ENCODE measurements around the gene PIK3R4. TPM values are rescaled to one million over a fixed set of nuclear protein-coding genes. Genes with fewer than 3 reads are reported as not detected.

Gene PIK3R4
- polyA plus RNA-seq, 1 donor (not counting 4 experiments of a cell fraction or from before 2014, with no cell fraction given): 49.2 TPM

DNA sequence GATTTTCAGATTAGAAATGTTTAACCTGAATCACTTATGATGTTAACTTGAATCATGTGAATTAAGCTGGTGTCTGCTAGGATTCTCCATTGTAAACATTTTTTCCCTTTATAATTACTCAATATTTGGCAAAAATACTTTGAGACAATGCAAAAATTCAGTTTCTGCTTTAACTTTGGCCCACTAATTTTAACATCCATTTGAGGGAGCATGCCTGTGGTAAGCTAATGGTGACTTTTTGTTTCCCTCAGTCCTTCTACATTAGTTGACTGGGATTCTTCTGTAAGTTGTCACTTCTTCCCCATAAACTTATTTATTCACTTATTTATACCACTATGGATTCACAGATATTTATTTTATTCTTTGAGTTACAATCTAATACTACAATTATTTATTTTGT is 59.3 kb downstream of the PIK3R4 start:
- dilution Hi-C loops (cut with MboI; ENCODE audit: extremely low pct_ligation_motif_present, low sequenced_read_pairs): no loop called here
- no peaks in the 10 kb centered on the region for H3K27me3 ChIP-seq (ENCODE audit: control insufficient read depth, extremely low read depth, insufficient read depth, low read length)
- no peak overlapping the region for H2AFZ ChIP-seq (ENCODE audit: control insufficient read depth, low read length)
- no peak overlapping the region for H3K9ac ChIP-seq (ENCODE audit: control insufficient read depth, extremely low read depth, insufficient read depth, low read length)
- H3K27ac ChIP-seq (ENCODE audit: control insufficient read depth, insufficient read depth, low read length): no peak overlapping the region
- H3K4me3 ChIP-seq (ENCODE audit: control insufficient read depth in 2 of 3, extremely low read depth in 1 of 3, insufficient read depth in 2 of 3, low read depth in 1 of 3, low read length in 3 of 3): no peak overlapping the region
- H3K79me2 ChIP-seq (ENCODE audit: control insufficient read depth, insufficient read depth, low read length): no peaks in the 10 kb centered on the region
- H3K9me3 ChIP-seq (ENCODE audit: control insufficient read depth, low read depth, low read length): no peaks in the 10 kb centered on the region
- no peaks in the 10 kb centered on the region for H3K9me1 ChIP-seq (ENCODE audit: control insufficient read depth, extremely low read depth, insufficient read depth, low read length)
- no peak overlapping the region for H3K4me2 ChIP-seq (ENCODE audit: control insufficient read depth, extremely low read depth, insufficient read depth, low read depth, low read length)
- TF ChIP-seq, protein P1, sequence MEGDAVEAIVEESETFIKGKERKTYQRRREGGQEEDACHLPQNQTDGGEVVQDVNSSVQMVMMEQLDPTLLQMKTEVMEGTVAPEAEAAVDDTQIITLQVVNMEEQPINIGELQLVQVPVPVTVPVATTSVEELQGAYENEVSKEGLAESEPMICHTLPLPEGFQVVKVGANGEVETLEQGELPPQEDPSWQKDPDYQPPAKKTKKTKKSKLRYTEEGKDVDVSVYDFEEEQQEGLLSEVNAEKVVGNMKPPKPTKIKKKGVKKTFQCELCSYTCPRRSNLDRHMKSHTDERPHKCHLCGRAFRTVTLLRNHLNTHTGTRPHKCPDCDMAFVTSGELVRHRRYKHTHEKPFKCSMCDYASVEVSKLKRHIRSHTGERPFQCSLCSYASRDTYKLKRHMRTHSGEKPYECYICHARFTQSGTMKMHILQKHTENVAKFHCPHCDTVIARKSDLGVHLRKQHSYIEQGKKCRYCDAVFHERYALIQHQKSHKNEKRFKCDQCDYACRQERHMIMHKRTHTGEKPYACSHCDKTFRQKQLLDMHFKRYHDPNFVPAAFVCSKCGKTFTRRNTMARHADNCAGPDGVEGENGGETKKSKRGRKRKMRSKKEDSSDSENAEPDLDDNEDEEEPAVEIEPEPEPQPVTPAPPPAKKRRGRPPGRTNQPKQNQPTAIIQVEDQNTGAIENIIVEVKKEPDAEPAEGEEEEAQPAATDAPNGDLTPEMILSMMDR (optimal IDR thresholded peaks at IDR 0.05 in 1 of 3, IDR thresholded peaks at IDR 0.05 in 1 of 3, conservative IDR thresholded peaks at IDR 0.05 in 1 of 3; ENCODE audit: extremely low read depth in 1 of 3, insufficient read depth in 2 of 3, low read length in 3 of 3): no peak
- no peak for TF ChIP-seq EZH2 (IDR thresholded peaks at IDR 0.05; ENCODE audit: low read length)
- H3K4me1 ChIP-seq (ENCODE audit: control insufficient read depth, extremely low read depth, insufficient read depth, low read length): no peaks in the 10 kb centered on the region
- DNase-seq (ENCODE audit: low read depth, low spot score) (no peak), FAIRE-seq (no peak)
- no peaks in the 10 kb centered on the region for H4K20me1 ChIP-seq (ENCODE audit: control insufficient read depth, extremely low read depth, insufficient read depth, low read length)
- H3K36me3 ChIP-seq (ENCODE audit: control insufficient read depth in 2 of 2, extremely low read depth in 1 of 2, insufficient read depth in 2 of 2, low read length in 2 of 2): peaks cover 7 to 11% of the 10 kb centered on the region in 2 experiments

- peaks cover 7 to 11% of the 10 kb centered on the region in 2 experiments for H3K36me3 ChIP-seq (ENCODE audit: control insufficient read depth in 2 of 2, extremely low read depth in 1 of 2, insufficient read depth in 2 of 2, low read length in 2 of 2)
- FAIRE-seq (no peak), DNase-seq (ENCODE audit: low read depth, low spot score) (no peak)
- H4K20me1 ChIP-seq (ENCODE audit: control insufficient read depth, extremely low read depth, insufficient read depth, low read length): no peaks in the 10 kb centered on the region
- dilution Hi-C loops (cut with MboI; ENCODE audit: extremely low pct_ligation_motif_present, low sequenced_read_pairs): no loop called here
- no peak overlapping the region for H3K4me3 ChIP-seq (ENCODE audit: control insufficient read depth in 2 of 3, extremely low read depth in 1 of 3, insufficient read depth in 2 of 3, low read depth in 1 of 3, low read length in 3 of 3)
- H3K9me3 ChIP-seq (ENCODE audit: control insufficient read depth, low read depth, low read length): no peaks in the 10 kb centered on the region
- no peaks in the 10 kb centered on the region for H3K79me2 ChIP-seq (ENCODE audit: control insufficient read depth, insufficient read depth, low read length)
- no peaks in the 10 kb centered on the region for H3K27me3 ChIP-seq (ENCODE audit: control insufficient read depth, extremely low read depth, insufficient read depth, low read length)
- H3K9ac ChIP-seq (ENCODE audit: control insufficient read depth, extremely low read depth, insufficient read depth, low read length): no peak overlapping the region
- H3K4me2 ChIP-seq (ENCODE audit: control insufficient read depth, extremely low read depth, insufficient read depth, low read depth, low read length): no peak overlapping the region
- H3K9me1 ChIP-seq (ENCODE audit: control insufficient read depth, extremely low read depth, insufficient read depth, low read length): no peaks in the 10 kb centered on the region
- TF ChIP-seq EZH2 (IDR thresholded peaks at IDR 0.05; ENCODE audit: low read length): no peak
- TF ChIP-seq, protein P1 (optimal IDR thresholded peaks at IDR 0.05 in 1 of 3, IDR thresholded peaks at IDR 0.05 in 1 of 3, conservative IDR thresholded peaks at IDR 0.05 in 1 of 3; ENCODE audit: extremely low read depth in 1 of 3, insufficient read depth in 2 of 3, low read length in 3 of 3): no peak
- no peak overlapping the region for H3K27ac ChIP-seq (ENCODE audit: control insufficient read depth, insufficient read depth, low read length)
- H2AFZ ChIP-seq (ENCODE audit: control insufficient read depth, low read length): no peak overlapping the region
- no peaks in the 10 kb centered on the region for H3K4me1 ChIP-seq (ENCODE audit: control insufficient read depth, extremely low read depth, insufficient read depth, low read length)
Measured at GRCh38 chr3:130686833-130687232, 59.8 kb downstream of the PIK3R4 start.
